Ishikawa (cell line): Measurements from ENCODE around the gene ADAM11.

ENCODE experiments used
- CEBPB ChIP-seq: IDR thresholded peaks from 2 replicates; pipeline ENCODE4 v1.6.1; 2012
- EGR1 ChIP-seq: IDR thresholded peaks from 2 replicates; pipeline ENCODE4 v1.6.1; 2012
- EP300 ChIP-seq: IDR thresholded peaks from 2 replicates; pipeline ENCODE4 v1.6.1; 2012; ENCODE audit warnings: borderline replicate concordance
- FOXM1 ChIP-seq: IDR thresholded peaks from 2 replicates; pipeline ENCODE4 v1.6.1; 2012; ENCODE audit warnings: low read depth, borderline replicate concordance
- RAD21 ChIP-seq: IDR thresholded peaks from 2 replicates; pipeline ENCODE4 v1.6.1; 2012; ENCODE audit warnings: low read depth
- TAF1 ChIP-seq: IDR thresholded peaks from 2 replicates; pipeline ENCODE4 v1.6.1; 2012; ENCODE audit warnings: low read depth, mild to moderate bottlenecking
- TCF12 ChIP-seq: IDR thresholded peaks from 2 replicates; pipeline ENCODE4 v1.6.1; 2012; ENCODE audit warnings: low read depth
- YY1 ChIP-seq: IDR thresholded peaks from 2 replicates; pipeline ENCODE4 v1.6.1; 2012; ENCODE audit warnings: low read depth
- ZBTB7A ChIP-seq: IDR thresholded peaks from 2 replicates; pipeline ENCODE4 v1.6.1; 2012; ENCODE audit warnings: low read depth
- TF ChIP-seq, protein P1 (sequence below): IDR thresholded peaks from 2 replicates; pipeline ENCODE4 v1.6.1; 2012
- TF ChIP-seq, protein P2 (sequence below): IDR thresholded peaks from 2 replicates; pipeline ENCODE4 v1.6.1; 2012; ENCODE audit warnings: low read depth, mild to moderate bottlenecking

DNA sequence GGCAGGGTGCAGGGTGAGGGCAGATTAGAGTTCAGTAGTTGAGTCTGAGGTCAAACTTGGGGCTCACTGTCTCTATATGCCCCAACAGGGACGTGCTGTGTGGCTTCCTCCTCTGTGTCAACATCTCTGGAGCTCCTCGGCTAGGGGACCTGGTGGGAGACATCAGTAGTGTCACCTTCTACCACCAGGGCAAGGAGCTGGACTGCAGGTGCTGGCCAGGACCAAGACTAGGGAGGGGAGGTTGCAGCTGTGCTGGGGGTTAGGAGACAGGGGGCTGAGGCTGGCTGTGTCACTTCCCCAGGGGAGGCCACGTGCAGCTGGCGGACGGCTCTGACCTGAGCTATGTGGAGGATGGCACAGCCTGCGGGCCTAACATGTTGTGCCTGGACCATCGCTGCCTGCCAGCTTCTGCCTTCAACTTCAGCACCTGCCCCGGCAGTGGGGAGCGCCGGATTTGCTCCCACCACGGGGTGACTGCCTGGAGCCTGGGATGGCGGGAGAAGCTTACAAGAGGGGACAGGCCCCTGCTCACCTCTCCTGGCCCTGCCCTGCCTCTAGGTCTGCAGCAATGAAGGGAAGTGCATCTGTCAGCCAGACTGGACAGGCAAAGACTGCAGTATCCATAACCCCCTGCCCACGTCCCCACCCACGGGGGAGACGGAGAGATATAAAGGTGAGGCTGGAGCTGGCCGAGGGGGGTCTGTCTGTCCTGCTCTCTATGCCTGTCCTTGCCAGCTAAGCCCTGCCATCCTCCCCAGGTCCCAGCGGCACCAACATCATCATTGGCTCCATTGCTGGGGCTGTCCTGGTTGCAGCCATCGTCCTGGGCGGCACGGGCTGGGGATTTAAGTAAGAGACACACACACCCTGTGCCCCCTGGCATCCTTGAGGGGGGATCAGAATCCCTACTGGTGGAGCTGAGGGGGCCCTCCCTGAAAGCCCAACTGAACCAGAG lies 18.9 kb downstream of the ADAM11 start:
- TF ChIP-seq, protein P1, sequence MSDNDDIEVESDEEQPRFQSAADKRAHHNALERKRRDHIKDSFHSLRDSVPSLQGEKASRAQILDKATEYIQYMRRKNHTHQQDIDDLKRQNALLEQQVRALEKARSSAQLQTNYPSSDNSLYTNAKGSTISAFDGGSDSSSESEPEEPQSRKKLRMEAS = no peak
- TF ChIP-seq, protein P2, sequence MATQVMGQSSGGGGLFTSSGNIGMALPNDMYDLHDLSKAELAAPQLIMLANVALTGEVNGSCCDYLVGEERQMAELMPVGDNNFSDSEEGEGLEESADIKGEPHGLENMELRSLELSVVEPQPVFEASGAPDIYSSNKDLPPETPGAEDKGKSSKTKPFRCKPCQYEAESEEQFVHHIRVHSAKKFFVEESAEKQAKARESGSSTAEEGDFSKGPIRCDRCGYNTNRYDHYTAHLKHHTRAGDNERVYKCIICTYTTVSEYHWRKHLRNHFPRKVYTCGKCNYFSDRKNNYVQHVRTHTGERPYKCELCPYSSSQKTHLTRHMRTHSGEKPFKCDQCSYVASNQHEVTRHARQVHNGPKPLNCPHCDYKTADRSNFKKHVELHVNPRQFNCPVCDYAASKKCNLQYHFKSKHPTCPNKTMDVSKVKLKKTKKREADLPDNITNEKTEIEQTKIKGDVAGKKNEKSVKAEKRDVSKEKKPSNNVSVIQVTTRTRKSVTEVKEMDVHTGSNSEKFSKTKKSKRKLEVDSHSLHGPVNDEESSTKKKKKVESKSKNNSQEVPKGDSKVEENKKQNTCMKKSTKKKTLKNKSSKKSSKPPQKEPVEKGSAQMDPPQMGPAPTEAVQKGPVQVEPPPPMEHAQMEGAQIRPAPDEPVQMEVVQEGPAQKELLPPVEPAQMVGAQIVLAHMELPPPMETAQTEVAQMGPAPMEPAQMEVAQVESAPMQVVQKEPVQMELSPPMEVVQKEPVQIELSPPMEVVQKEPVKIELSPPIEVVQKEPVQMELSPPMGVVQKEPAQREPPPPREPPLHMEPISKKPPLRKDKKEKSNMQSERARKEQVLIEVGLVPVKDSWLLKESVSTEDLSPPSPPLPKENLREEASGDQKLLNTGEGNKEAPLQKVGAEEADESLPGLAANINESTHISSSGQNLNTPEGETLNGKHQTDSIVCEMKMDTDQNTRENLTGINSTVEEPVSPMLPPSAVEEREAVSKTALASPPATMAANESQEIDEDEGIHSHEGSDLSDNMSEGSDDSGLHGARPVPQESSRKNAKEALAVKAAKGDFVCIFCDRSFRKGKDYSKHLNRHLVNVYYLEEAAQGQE = no peak
- TF ChIP-seq CEBPB (no peak), YY1 (no peak), EP300 (no peak), TAF1 (no peak), EGR1 (no peak), ZBTB7A (no peak), FOXM1 (no peak), TCF12 (no peak), RAD21 (no peak)
